ENCODE data around the gene MGP.

The MGP gene

GRCh38 chr12:14873440-14874185, 12.0 kb downstream of the MGP start:
- no peak overlapping the region for H3K9ac ChIP-seq (ENCODE audit: low read length)
- TF ChIP-seq EZH2phosphoT487 (IDR thresholded peaks at IDR 0.05; ENCODE audit: low read length) = no peak
- no peak for TF ChIP-seq CTCF (IDR thresholded peaks at IDR 0.05; ENCODE audit: low read length)
- no peak for TF ChIP-seq EZH2 (optimal IDR thresholded peaks at IDR 0.05; ENCODE audit: low read depth, low read length)
- no peaks in the 10 kb centered on the region for H3K36me3 ChIP-seq (replicated peaks; ENCODE audit: insufficient read depth, low read length)
- H3K27me3 ChIP-seq (replicated peaks; ENCODE audit: insufficient read depth, low read length) = no peaks in the 10 kb centered on the region
- H3K4me2 ChIP-seq (ENCODE audit: low read depth, low read length) = peak overlapping the region; percentile 5; the same call in 1 of the 2 replicates
- H3K9me3 ChIP-seq (replicated peaks; ENCODE audit: insufficient read depth, low read length) = no peaks in the 10 kb centered on the region
- no peaks in the 10 kb centered on the region for H4K20me1 ChIP-seq (ENCODE audit: insufficient read depth, low read length)
- no peak overlapping the region for H3K4me3 ChIP-seq (ENCODE audit: low read length)
- H3K4me1 ChIP-seq (ENCODE audit: low read length) = peaks cover 10% of the 10 kb centered on the region
- H3K9me2 ChIP-seq (replicated peaks; ENCODE audit: insufficient read depth, low read length) = no peaks in the 10 kb centered on the region
- DNase-seq = peak; percentile 27
- H3K27ac ChIP-seq (ENCODE audit: low read length) = no peak overlapping the region
- H3F3A ChIP-seq (ENCODE audit: insufficient read depth, low read length) = no peaks in the 10 kb centered on the region
- H3K79me2 ChIP-seq (ENCODE audit: low read length) = no peaks in the 10 kb centered on the region
- H2AFZ ChIP-seq (ENCODE audit: low read length) = peak overlapping the region; percentile 20; the same call in 1 of the 2 replicates

DNA sequence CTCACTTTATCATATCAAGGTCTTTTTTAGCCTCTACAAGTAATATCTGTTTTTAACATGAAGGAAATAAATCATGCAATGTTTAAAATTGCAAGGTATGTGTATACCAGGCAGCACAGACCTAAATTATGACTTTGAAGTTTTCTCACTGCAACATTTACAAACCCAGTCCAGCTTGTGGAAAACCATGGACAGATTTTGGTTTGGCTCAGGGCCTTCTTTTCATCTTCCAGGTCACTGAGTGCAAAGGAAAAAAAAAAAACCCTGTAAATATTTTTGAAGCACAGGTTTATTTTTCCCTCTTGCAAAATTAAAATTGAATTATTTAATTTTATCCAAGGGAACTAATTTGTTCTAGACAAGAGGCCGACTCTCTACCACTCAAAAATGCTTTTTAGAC, 13.8 kb downstream of the MGP start:
- H3K36me3 ChIP-seq (replicated peaks; ENCODE audit: insufficient read depth, low read length) = no peaks in the 10 kb centered on the region
- no peak overlapping the region for H2AFZ ChIP-seq (ENCODE audit: low read length)
- H3F3A ChIP-seq (ENCODE audit: insufficient read depth, low read length) = no peaks in the 10 kb centered on the region
- no peak overlapping the region for H3K4me3 ChIP-seq (ENCODE audit: low read length)
- no peaks in the 10 kb centered on the region for H3K9me3 ChIP-seq (replicated peaks; ENCODE audit: insufficient read depth, low read length)
- no peak overlapping the region for H3K27ac ChIP-seq (ENCODE audit: low read length)
- H3K4me2 ChIP-seq (ENCODE audit: low read depth, low read length) = no peak overlapping the region
- no peaks in the 10 kb centered on the region for H4K20me1 ChIP-seq (ENCODE audit: insufficient read depth, low read length)
- no peaks in the 10 kb centered on the region for H3K79me2 ChIP-seq (ENCODE audit: low read length)
- H3K9ac ChIP-seq (ENCODE audit: low read length) = no peak overlapping the region
- H3K4me1 ChIP-seq (ENCODE audit: low read length) = peaks cover 10% of the 10 kb centered on the region
- H3K27me3 ChIP-seq (replicated peaks; ENCODE audit: insufficient read depth, low read length) = no peaks in the 10 kb centered on the region
- DNase-seq = no peak
- TF ChIP-seq EZH2phosphoT487 (IDR thresholded peaks at IDR 0.05; ENCODE audit: low read length) (no peak), EZH2 (optimal IDR thresholded peaks at IDR 0.05; ENCODE audit: low read depth, low read length) (no peak), CTCF (IDR thresholded peaks at IDR 0.05; ENCODE audit: low read length) (no peak)
- H3K9me2 ChIP-seq (replicated peaks; ENCODE audit: insufficient read depth, low read length) = no peaks in the 10 kb centered on the region

GRCh38 chr12:14871247-14871646, 14.4 kb downstream of the MGP start:
- no peaks in the 10 kb centered on the region for H3K9me2 ChIP-seq (replicated peaks; ENCODE audit: insufficient read depth, low read length)
- H3K36me3 ChIP-seq (replicated peaks; ENCODE audit: insufficient read depth, low read length) = no peaks in the 10 kb centered on the region
- no peaks in the 10 kb centered on the region for H3K9me3 ChIP-seq (replicated peaks; ENCODE audit: insufficient read depth, low read length)
- no peak for DNase-seq
- peaks cover 10% of the 10 kb centered on the region for H3K4me1 ChIP-seq (ENCODE audit: low read length)
- H3F3A ChIP-seq (ENCODE audit: insufficient read depth, low read length) = no peaks in the 10 kb centered on the region
- H2AFZ ChIP-seq (ENCODE audit: low read length) = no peak overlapping the region
- TF ChIP-seq EZH2phosphoT487 (IDR thresholded peaks at IDR 0.05; ENCODE audit: low read length) (no peak), CTCF (IDR thresholded peaks at IDR 0.05; ENCODE audit: low read length) (no peak), EZH2 (optimal IDR thresholded peaks at IDR 0.05; ENCODE audit: low read depth, low read length) (no peak)
- no peaks in the 10 kb centered on the region for H3K79me2 ChIP-seq (ENCODE audit: low read length)
- H3K4me3 ChIP-seq (ENCODE audit: low read length) = no peak overlapping the region
- H4K20me1 ChIP-seq (ENCODE audit: insufficient read depth, low read length) = no peaks in the 10 kb centered on the region
- H3K27me3 ChIP-seq (replicated peaks; ENCODE audit: insufficient read depth, low read length) = no peaks in the 10 kb centered on the region
- no peak overlapping the region for H3K27ac ChIP-seq (ENCODE audit: low read length)
- H3K4me2 ChIP-seq (ENCODE audit: low read depth, low read length) = no peak overlapping the region
- no peak overlapping the region for H3K9ac ChIP-seq (ENCODE audit: low read length)
